ENCODE data around the gene NTF3. TPM values are rescaled to one million over a fixed set of nuclear protein-coding genes. Genes with fewer than 3 reads are reported as not detected.

The NTF3 gene
- total and polyA plus RNA-seq, 2 donors (not counting 1 experiment from before 2014, with no cell fraction given), result not detected

GRCh38 chr12:5506295-5506694, 74.4 kb downstream of the NTF3 start:
- H3K9ac ChIP-seq (ENCODE audit: low read length), result no peak overlapping the region
- H2AFZ ChIP-seq (ENCODE audit: insufficient read depth, low read depth, low read length, poor library complexity, severe bottlenecking), result no peak overlapping the region
- H3K9me3 ChIP-seq (ENCODE audit: control extremely low read depth in 1 of 3, control insufficient read depth in 2 of 3, insufficient read depth in 1 of 3, low read length in 2 of 3), result peaks cover 0 to 1% (median 0%) of the 10 kb centered on the region in 3 donors
- H3K27ac Mint-ChIP-seq, result no peak overlapping the region
- H3K4me1 Mint-ChIP-seq, result no peaks in the 10 kb centered on the region
- H3K4me3 ChIP-seq (ENCODE audit: control extremely low read depth in 1 of 5, extremely low read depth in 1 of 5, insufficient read depth in 1 of 5, low read depth in 2 of 5, low read length in 4 of 5), result no peak overlapping the region
- H3K27ac ChIP-seq (ENCODE audit: low read length in 2 of 2), result no peak overlapping the region
- WGBS (ENCODE audit: insufficient coverage), result 83% methylated on average over 4 of the region's 4 CpGs
- H3K27me3 Mint-ChIP-seq, result peaks cover 18% of the 10 kb centered on the region
- POLR2A ChIA-PET, result no interaction called here
- H3K79me2 ChIP-seq (ENCODE audit: control insufficient read depth, insufficient read depth, low read length), result no peaks in the 10 kb centered on the region
- H3K36me3 ChIP-seq (replicated peaks in 1 of 2; ENCODE audit: control extremely low read depth in 1 of 2, control insufficient read depth in 1 of 2, extremely low read depth in 1 of 2, insufficient read depth in 2 of 2, low read length in 1 of 2), result no peaks in the 10 kb centered on the region
- no peaks in the 10 kb centered on the region for H4K20me1 ChIP-seq (ENCODE audit: control insufficient read depth, insufficient read depth, low read length, poor library complexity, severe bottlenecking)
- H3K9me3 Mint-ChIP-seq (ENCODE audit: insufficient read depth), result no peaks in the 10 kb centered on the region
- intact Hi-C loops (cut with micrococcal nuclease), result no loop called here
- H3K27me3 ChIP-seq (replicated peaks in 1 of 4; ENCODE audit: control extremely low read depth in 1 of 4, control insufficient read depth in 3 of 4, insufficient read depth in 4 of 4, low read length in 3 of 4), result peaks cover 0 to 2% (median 1%) of the 10 kb centered on the region in 4 experiments
- H3K4me3 Mint-ChIP-seq, result no peak overlapping the region
- TF ChIP-seq EZH2 (IDR thresholded peaks at IDR 0.05; ENCODE audit: borderline replicate concordance, insufficient read depth, low read depth, low read length, poor library complexity, severe bottlenecking) (no peak), CTCF (IDR thresholded peaks at IDR 0.05) (no peak)
- H3K4me2 ChIP-seq (replicated peaks; ENCODE audit: low read depth, low read length, poor library complexity, severe bottlenecking), result no peak overlapping the region
- no peaks in the 10 kb centered on the region for H3K4me1 ChIP-seq (ENCODE audit: control insufficient read depth in 2 of 2, insufficient read depth in 2 of 2, low read length in 2 of 2)
- DNase-seq, result no peak
- no peak for ATAC-seq (ENCODE audit: low read depth)
- CTCF ChIA-PET, result no interaction called here

DNA sequence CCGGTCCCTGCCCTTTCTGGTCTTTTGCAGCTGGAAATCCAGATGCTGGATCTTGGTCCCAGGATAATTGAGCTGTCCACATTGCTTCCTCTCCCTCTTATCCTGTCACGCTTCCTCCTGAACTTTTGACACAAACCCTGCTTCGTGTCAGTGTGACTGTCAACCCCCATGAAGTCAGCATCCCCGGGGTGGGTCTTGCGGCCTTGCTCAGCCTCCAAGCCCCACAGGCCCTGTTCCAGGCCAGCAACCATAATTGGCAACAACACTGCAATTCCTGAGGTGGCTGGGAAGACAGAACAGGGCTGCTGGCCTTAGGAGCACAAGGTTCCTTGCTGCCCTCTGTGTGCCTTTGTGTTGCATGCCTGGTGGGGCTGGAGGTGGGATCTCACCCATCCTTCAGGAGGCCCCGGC, 74.9 kb downstream of the NTF3 start:
- intact Hi-C loops (cut with micrococcal nuclease), result no loop called here
- H3K79me2 ChIP-seq (ENCODE audit: control insufficient read depth, insufficient read depth, low read length), result no peaks in the 10 kb centered on the region

More for the DNA sequence above, 74.9 kb downstream of the NTF3 start:
- Histone ChIP-seq H2AFZ (ENCODE audit: insufficient read depth, low read depth, low read length, poor library complexity, severe bottlenecking) (no peak overlapping the region), H3K27ac (ENCODE audit: low read length in 2 of 2) (no peak overlapping the region), H3K9ac (ENCODE audit: low read length) (no peak overlapping the region), H3K4me3 (ENCODE audit: control extremely low read depth in 1 of 5, extremely low read depth in 1 of 5, insufficient read depth in 1 of 5, low read depth in 2 of 5, low read length in 4 of 5) (no peak overlapping the region), H3K4me2 (replicated peaks; ENCODE audit: low read depth, low read length, poor library complexity, severe bottlenecking) (no peak overlapping the region), H3K36me3 (replicated peaks in 1 of 2; ENCODE audit: control extremely low read depth in 1 of 2, control insufficient read depth in 1 of 2, extremely low read depth in 1 of 2, insufficient read depth in 2 of 2, low read length in 1 of 2) (no peaks in the 10 kb centered on the region), H3K27me3 (replicated peaks in 1 of 4; ENCODE audit: control extremely low read depth in 1 of 4, control insufficient read depth in 3 of 4, insufficient read depth in 4 of 4, low read length in 3 of 4) (peaks cover 0 to 6% (median 1%) of the 10 kb centered on the region in 4 experiments), H3K4me1 (ENCODE audit: control insufficient read depth in 2 of 2, insufficient read depth in 2 of 2, low read length in 2 of 2) (peaks cover 0 to 3% of the 10 kb centered on the region in 2 donors), H4K20me1 (ENCODE audit: control insufficient read depth, insufficient read depth, low read length, poor library complexity, severe bottlenecking) (no peaks in the 10 kb centered on the region), H3K9me3 (ENCODE audit: control extremely low read depth in 1 of 3, control insufficient read depth in 2 of 3, insufficient read depth in 1 of 3, low read length in 2 of 3) (peaks cover 0 to 7% (median 0%) of the 10 kb centered on the region in 3 donors)
- Mint-ChIP-seq H3K4me3 (no peak overlapping the region), H3K27ac (no peak overlapping the region), H3K4me1 (no peaks in the 10 kb centered on the region), H3K9me3 (ENCODE audit: insufficient read depth) (no peaks in the 10 kb centered on the region), H3K27me3 (peaks cover 17% of the 10 kb centered on the region)
- POLR2A ChIA-PET, result no interaction called here
- no peak for TF ChIP-seq CTCF (IDR thresholded peaks at IDR 0.05)
- TF ChIP-seq EZH2 (IDR thresholded peaks at IDR 0.05; ENCODE audit: borderline replicate concordance, insufficient read depth, low read depth, low read length, poor library complexity, severe bottlenecking), result no peak
- ATAC-seq (ENCODE audit: low read depth), result no peak
- CTCF ChIA-PET, result no interaction called here
- DNase-seq, result no peak
- WGBS (ENCODE audit: insufficient coverage), result 80% methylated on average over 6 of the region's 6 CpGs

Data from B cell (primary cell).